T-cell (primary cell): ENCODE measurements around the gene TMEM179. TPM values are rescaled to one million over a fixed set of nuclear protein-coding genes. Genes with fewer than 3 reads are reported as not detected.
"Not testable (repeated sequence)": the region's sequence is repeated elsewhere in the genome, so short reads cannot be mapped to it uniquely, and the experiment has no call there.

Source experiments
- ATAC-seq, 4 experiments: fragments of 200-7000 bp in 3 of 4; fragments of 150-1000 bp in 1 of 4; cut with Tn5 transposase; replicated peaks in 1 of 4; 1 replicate in 3 of 4; 2 replicates in 1 of 4; pipeline ENCODE4 v1.10.0; 2021; ENCODE audit warnings: moderate library complexity in 3 of 4, mild to moderate bottlenecking in 2 of 4, moderate number of reproducible peaks in 1 of 4
- CTCF ChIA-PET, 2 donors: fragments of 300-600 bp; sonication (Branson Sonifier 250); formaldehyde crosslinking; loops; one replicate each; lab custom pipeline; 2022; ENCODE audit warnings: antibody characterized with exemption in 2 of 2; lab: Charles Lee
- POLR2A ChIA-PET, 2 donors: fragments of 300-600 bp; sonication (Branson Sonifier 250); formaldehyde crosslinking; loops; one replicate each; lab custom pipeline; 2022; ENCODE audit warnings: antibody characterized with exemption in 2 of 2; lab: Charles Lee
- DNase-seq, 35 experiments: peaks; one replicate each; pipeline versions ENCODE4 v3.0.0 to v3.0.0-alpha.2; 2013 to 2023
- H3K27ac ChIP-seq: one replicate; pipeline ENCODE4 v1.5.1; 2013; ENCODE audit warnings: low read length
- H3K27me3 ChIP-seq, 2 experiments: replicated peaks in 1 of 2; 1 replicate in 1 of 2; 2 replicates in 1 of 2; pipeline versions ENCODE4 v1.6.1 to v1.7.0; 2013; ENCODE audit warnings: low read length in 1 of 2, mixed read lengths in 1 of 2; ENCODE audit not compliant: control insufficient read depth in 2 of 2, insufficient read depth in 2 of 2; ENCODE audit errors: extremely low read depth in 1 of 2
- H3K36me3 ChIP-seq, 2 donors: 1 replicate in 1 of 2; 2 replicates in 1 of 2; pipeline versions ENCODE4 v1.6.1 to v1.7.0; 2013; ENCODE audit warnings: low read length in 1 of 2; ENCODE audit not compliant: control insufficient read depth in 2 of 2, insufficient read depth in 1 of 2; ENCODE audit errors: extremely low read depth in 1 of 2
- H3K4me1 ChIP-seq, 2 experiments: 1 replicate in 1 of 2; 2 replicates in 1 of 2; pipeline versions ENCODE4 v1.6.1 to v1.7.0; 2013; ENCODE audit warnings: low read length in 2 of 2, mixed read lengths in 1 of 2; ENCODE audit not compliant: insufficient read depth in 2 of 2, control insufficient read depth in 1 of 2; ENCODE audit errors: extremely low read depth in 1 of 2
- H3K4me3 ChIP-seq, 2 donors: 1 replicate in 1 of 2; 2 replicates in 1 of 2; pipeline versions ENCODE4 v1.5.1 to v1.7.0; 2013; ENCODE audit warnings: mild to moderate bottlenecking in 2 of 2, low read length in 1 of 2, moderate library complexity in 1 of 2; ENCODE audit not compliant: control insufficient read depth in 1 of 2; ENCODE audit errors: extremely low read depth in 1 of 2
- H3K9me3 ChIP-seq: 2 replicates; pipeline ENCODE4 v1.7.0; 2013
- H3K27ac Mint-ChIP-seq, 2 donors: one replicate each; pipeline ENCODE4 v1.8.0; 2020 to 2021; ENCODE audit warnings: mild to moderate bottlenecking in 2 of 2, mixed read lengths in 2 of 2
- H3K27me3 Mint-ChIP-seq, 2 donors: one replicate each; pipeline ENCODE4 v1.8.0; 2021 to 2022; ENCODE audit warnings: mixed read lengths in 2 of 2
- H3K36me3 Mint-ChIP-seq: one replicate; pipeline ENCODE4 v1.8.0; 2021; ENCODE audit warnings: mixed read lengths
- H3K4me1 Mint-ChIP-seq, 3 donors: one replicate each; pipeline ENCODE4 v1.8.0; 2020 to 2022; ENCODE audit warnings: mixed read lengths in 3 of 3, mild to moderate bottlenecking in 1 of 3
- H3K4me3 Mint-ChIP-seq, 3 donors: one replicate each; pipeline ENCODE4 v1.8.0; 2020 to 2022; ENCODE audit warnings: mild to moderate bottlenecking in 3 of 3, mixed read lengths in 3 of 3, moderate library complexity in 3 of 3
- H3K9me3 Mint-ChIP-seq, 3 donors: one replicate each; pipeline ENCODE4 v1.8.0; 2020 to 2022; ENCODE audit warnings: mixed read lengths in 3 of 3
- WGBS: methylation state at CpG from one replicate; pipeline ENCODE4 v1.1.5; 2013; ENCODE audit warnings: missing lambda C conversion rate; ENCODE audit not compliant: insufficient coverage; 5-methylcytosine and 5-hydroxymethylcytosine counted together
- total RNA-seq, 35 experiments: library from RNA in 6 of 35; stranded (reverse) in 6 of 35; fragments of 120-200 nt in 1 of 35; gene quantifications; one replicate each; pipeline versions ENCODE4 v1.2.1 to v1.2.4 and lab custom pipeline; 2013 to 2026

TMEM179 gene
- total RNA-seq, 5 donors from 2014 or later (not counting 1 experiment from before 2014, with no cell fraction given): not detected

GRCh38 chr14:104638927-104639450, 34.4 kb upstream of the TMEM179 start:
- no peaks in the 10 kb centered on the region for H3K9me3 Mint-ChIP-seq
- Histone ChIP-seq H3K27me3 (peaks cover 0 to 63% of the 10 kb centered on the region in 2 experiments), H3K4me1 (peaks cover 0 to 7% of the 10 kb centered on the region in 2 experiments), H3K9me3 (no peaks in the 10 kb centered on the region), H3K27ac (no peak overlapping the region), H3K4me3 (no peak overlapping the region), H3K36me3 (no peaks in the 10 kb centered on the region)
- CTCF ChIA-PET: interaction anchor here in 1 of 2 donors (1.1 kb wide), 1 partner anchor 561 kb away, joined by 3 read pairs; no protein-coding TSS in a partner anchor
- H3K36me3 Mint-ChIP-seq: no peaks in the 10 kb centered on the region
- H3K4me3 Mint-ChIP-seq: no peak overlapping the region
- H3K4me1 Mint-ChIP-seq: peaks cover 0 to 13% (median 12%) of the 10 kb centered on the region in 3 donors
- WGBS: 87% methylated on average over 6 of the region's 13 CpGs
- H3K27me3 Mint-ChIP-seq: peaks cover 5 to 19% of the 10 kb centered on the region in 2 donors
- POLR2A ChIA-PET: no interaction called here
- ATAC-seq: no peak
- H3K27ac Mint-ChIP-seq: no peak overlapping the region
- DNase-seq: no peak

DNA sequence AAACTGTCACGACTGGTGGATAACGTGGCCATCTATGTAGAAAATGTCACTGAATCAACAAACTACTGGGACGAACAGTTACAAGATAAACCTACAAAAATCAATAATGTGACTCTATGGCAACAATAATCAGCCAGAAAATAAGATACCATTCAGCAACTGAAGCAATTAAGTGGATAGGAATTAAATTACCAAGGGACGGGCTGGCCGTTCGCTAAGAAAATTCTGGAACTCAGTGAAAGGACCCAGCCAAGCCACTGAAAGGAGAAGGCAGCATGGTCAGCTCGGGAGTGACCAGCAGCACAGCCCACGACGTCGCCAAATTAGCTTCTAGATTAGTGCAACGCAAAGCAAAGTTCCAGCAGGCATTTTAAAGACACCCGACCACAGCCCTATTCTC, 33.6 kb upstream of the TMEM179 start:
- no peak overlapping the region for H3K4me3 Mint-ChIP-seq
- CTCF ChIA-PET: no interaction called here

GRCh38 chr14:104637546-104638003, 33.0 kb upstream of the TMEM179 start:
- Histone ChIP-seq H3K36me3 (no peaks in the 10 kb centered on the region), H3K4me1 (peaks cover 0 to 7% of the 10 kb centered on the region in 2 experiments), H3K27ac (no peak overlapping the region), H3K4me3 (no peak overlapping the region), H3K27me3 (peaks cover 0 to 73% of the 10 kb centered on the region in 2 experiments), H3K9me3 (no peaks in the 10 kb centered on the region)
- DNase-seq: no peak
- Mint-ChIP-seq H3K4me3 (no peak overlapping the region), H3K27me3 (peaks cover 5 to 19% of the 10 kb centered on the region in 2 donors), H3K27ac (no peak overlapping the region), H3K4me1 (peaks cover 0 to 13% (median 12%) of the 10 kb centered on the region in 3 donors), H3K36me3 (no peaks in the 10 kb centered on the region), H3K9me3 (no peaks in the 10 kb centered on the region)
- ATAC-seq: no peak
- POLR2A ChIA-PET: no interaction called here
- CTCF ChIA-PET: no interaction called here
- WGBS: 40% methylated on average over 2 of the region's 5 CpGs

More for the DNA sequence above, 33.6 kb upstream of the TMEM179 start:
- H3K27me3 ChIP-seq: peaks cover 0 to 68% of the 10 kb centered on the region in 2 experiments
- no peak overlapping the region for H3K4me3 ChIP-seq
- Mint-ChIP-seq H3K9me3 (no peaks in the 10 kb centered on the region), H3K36me3 (no peaks in the 10 kb centered on the region), H3K27ac (no peak overlapping the region), H3K4me1 (peaks cover 0 to 13% (median 12%) of the 10 kb centered on the region in 3 donors), H3K27me3 (peaks cover 5 to 19% of the 10 kb centered on the region in 2 donors)
- H3K4me1 ChIP-seq: peaks cover 0 to 7% of the 10 kb centered on the region in 2 experiments
- 73% methylated on average over 9 of the region's 12 CpGs for WGBS
- H3K9me3 ChIP-seq: no peaks in the 10 kb centered on the region
- H3K36me3 ChIP-seq: no peaks in the 10 kb centered on the region
- POLR2A ChIA-PET: no interaction called here
- DNase-seq (no peak), ATAC-seq (no peak)
- H3K27ac ChIP-seq: no peak overlapping the region

DNA sequence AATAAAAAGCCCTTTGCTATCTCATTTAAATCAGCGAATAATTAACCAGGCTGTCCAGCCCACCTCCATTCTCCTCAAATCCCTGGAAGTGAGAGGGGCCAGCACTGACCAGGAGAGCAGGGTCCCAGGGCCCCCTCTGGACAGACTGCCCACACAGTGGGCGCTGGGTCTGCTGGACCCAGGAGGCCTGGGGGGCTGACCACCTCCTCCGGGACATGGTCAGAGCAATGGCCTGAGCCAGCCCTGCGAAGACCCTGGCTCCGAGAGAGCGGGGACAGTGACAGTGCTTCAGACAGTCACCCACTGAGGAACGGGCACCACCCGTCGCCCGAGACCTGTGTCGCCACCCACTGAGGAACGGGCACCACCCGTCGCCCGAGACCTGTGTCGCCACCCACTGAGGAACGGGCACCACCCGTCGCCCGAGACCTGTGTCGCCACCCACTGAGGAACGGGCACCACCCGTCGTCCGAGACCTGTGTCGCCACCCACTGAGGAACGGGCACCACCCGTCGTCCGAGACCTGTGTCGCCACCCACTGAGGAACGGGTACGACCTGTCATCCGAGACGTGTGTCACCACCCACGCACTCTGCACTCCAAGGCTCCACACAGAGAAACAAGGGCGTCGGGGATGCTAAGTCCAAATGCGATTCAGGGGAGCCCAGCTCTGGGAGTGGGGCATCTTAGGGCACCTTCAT, 32.4 kb upstream of the TMEM179 start:
- H3K27ac Mint-ChIP-seq, H3K4me3 Mint-ChIP-seq, H3K27ac ChIP-seq, H3K36me3 Mint-ChIP-seq, ATAC-seq, H3K9me3 Mint-ChIP-seq, DNase-seq, H3K4me1 ChIP-seq, H3K36me3 ChIP-seq, H3K9me3 ChIP-seq, H3K4me3 ChIP-seq, POLR2A ChIA-PET, CTCF ChIA-PET: not testable (repeated sequence)
- H3K4me1 Mint-ChIP-seq: peaks cover 0 to 12% (median 10%) of the 10 kb centered on the region in 3 donors
- 84% methylated on average over 16 of the region's 39 CpGs for WGBS
- peaks cover 0 to 69% of the 10 kb centered on the region in 2 experiments for H3K27me3 ChIP-seq
- H3K27me3 Mint-ChIP-seq: peaks cover 5 to 19% of the 10 kb centered on the region in 2 donors

DNA sequence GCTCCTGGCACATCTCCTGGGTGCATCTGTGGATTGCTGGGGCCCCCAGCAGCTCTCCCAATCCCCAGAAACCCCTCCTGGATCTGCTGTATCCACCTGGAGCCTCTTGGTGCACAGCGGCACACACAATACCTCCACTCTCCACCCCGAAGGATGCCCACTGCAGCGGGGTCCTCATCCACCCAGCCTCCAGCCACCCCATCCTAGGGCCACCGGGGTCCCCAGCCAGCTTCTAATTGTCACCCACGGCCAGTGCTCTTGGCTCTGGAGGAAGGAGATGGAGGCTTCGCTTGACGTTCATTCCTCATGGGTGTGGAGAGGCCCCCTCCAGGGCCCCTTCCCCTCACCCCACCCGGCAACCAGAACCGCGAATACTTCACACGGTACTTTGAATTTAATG, 31.6 kb upstream of the TMEM179 start:
- Histone ChIP-seq H3K27ac (no peak overlapping the region), H3K27me3 (peaks cover 0 to 64% of the 10 kb centered on the region in 2 experiments), H3K9me3 (no peaks in the 10 kb centered on the region), H3K36me3 (no peaks in the 10 kb centered on the region), H3K4me3 (no peak overlapping the region), H3K4me1 (peaks cover 0 to 7% of the 10 kb centered on the region in 2 experiments)
- peaks cover 5 to 16% of the 10 kb centered on the region in 2 donors for H3K27me3 Mint-ChIP-seq
- H3K36me3 Mint-ChIP-seq: no peaks in the 10 kb centered on the region
- no peak overlapping the region for H3K27ac Mint-ChIP-seq
- no peak for ATAC-seq
- WGBS: 100% methylated on average over 1 of the region's 11 CpGs
- H3K4me3 Mint-ChIP-seq: no peak overlapping the region
- ChIA-PET POLR2A (no interaction called here), CTCF (no interaction called here)
- peaks cover 0 to 6% (median 3%) of the 10 kb centered on the region in 3 donors for H3K4me1 Mint-ChIP-seq
- DNase-seq: no peak
- no peaks in the 10 kb centered on the region for H3K9me3 Mint-ChIP-seq

- CTCF ChIA-PET: no interaction called here
- H3K27me3 Mint-ChIP-seq: peaks cover 5 to 16% of the 10 kb centered on the region in 2 donors
Observed at GRCh38 chr14:104635717-104636116, 31.1 kb upstream of the TMEM179 start.

More at GRCh38 chr14:104635717-104636116, 31.1 kb upstream of the TMEM179 start:
- Histone ChIP-seq H3K4me1 (peaks cover 0 to 7% of the 10 kb centered on the region in 2 experiments), H3K27ac (no peak overlapping the region), H3K36me3 (no peaks in the 10 kb centered on the region), H3K4me3 (no peak overlapping the region), H3K9me3 (no peaks in the 10 kb centered on the region), H3K27me3 (peaks cover 0 to 62% of the 10 kb centered on the region in 2 experiments)
- Mint-ChIP-seq H3K4me1 (peaks cover 0 to 6% (median 3%) of the 10 kb centered on the region in 3 donors), H3K4me3 (no peak overlapping the region), H3K27ac (no peak overlapping the region), H3K36me3 (no peaks in the 10 kb centered on the region), H3K9me3 (no peaks in the 10 kb centered on the region)
- ATAC-seq: no peak
- POLR2A ChIA-PET: no interaction called here
- 71% methylated on average over 9 of the region's 14 CpGs for WGBS
- no peak for DNase-seq
